GM19324 (cell line): ENCODE results near the gene CDH4.

Source experiments
- ATAC-seq: cut with Tn5 transposase; IDR thresholded peaks from one replicate; pipeline ENCODE4 v1.9.1; 2021; ENCODE audit warnings: mild to moderate bottlenecking, moderate library complexity; ENCODE audit not compliant: unreplicated experiment, low FRiP score

CDH4 gene

GRCh38 chr20:61869750-61870507, 617.9 kb downstream of the CDH4 start:
- ATAC-seq, result no peak

- ATAC-seq, result no peak
These were observed 619.1 kb downstream of the CDH4 start for GRCh38 chr20:61871160-61871559.

- no peak for ATAC-seq
These were observed 619.9 kb downstream of the CDH4 start for GRCh38 chr20:61871913-61872312.

- no peak for ATAC-seq
These were observed 620.4 kb downstream of the CDH4 start for GRCh38 chr20:61872371-61872900.

- no peak for ATAC-seq
These were observed 621.8 kb downstream of the CDH4 start for GRCh38 chr20:61873651-61874420.

GRCh38 chr20:61874421-61875068, 622.5 kb downstream of the CDH4 start:
- ATAC-seq, result no peak

GRCh38 chr20:61875221-61875885, 623.3 kb downstream of the CDH4 start:
- ATAC-seq, result no peak

- ATAC-seq, result no peak
These were observed 623.9 kb downstream of the CDH4 start for GRCh38 chr20:61875996-61876395.

GRCh38 chr20:61876952-61877728, 625.1 kb downstream of the CDH4 start:
- no peak for ATAC-seq

- ATAC-seq, result no peak
These were observed 625.9 kb downstream of the CDH4 start for GRCh38 chr20:61877776-61878477.

- no peak for ATAC-seq
These were observed 626.6 kb downstream of the CDH4 start for GRCh38 chr20:61878478-61879302.

GRCh38 chr20:61879303-61879620, 627.2 kb downstream of the CDH4 start:
- no peak for ATAC-seq

GRCh38 chr20:61879694-61880093, 627.6 kb downstream of the CDH4 start:
- no peak for ATAC-seq

- no peak for ATAC-seq
These were observed 628.6 kb downstream of the CDH4 start for GRCh38 chr20:61880706-61881105.

- ATAC-seq, result no peak
These were observed 629.4 kb downstream of the CDH4 start for GRCh38 chr20:61881416-61881815.

- no peak for ATAC-seq
These were observed 629.8 kb downstream of the CDH4 start for GRCh38 chr20:61881861-61882260.

- ATAC-seq, result no peak
These were observed 630.9 kb downstream of the CDH4 start for GRCh38 chr20:61882716-61883615.
